ENCODE measurements around the gene DHRS1. TPM values are rescaled to one million over a fixed set of nuclear protein-coding genes. Genes with fewer than 3 reads are reported as not detected.

The DHRS1 gene
- polyA plus RNA-seq, 2 of the 4 experiments (the other 2 are of a cell fraction) = 15.1 to 17.4 TPM

DNA sequence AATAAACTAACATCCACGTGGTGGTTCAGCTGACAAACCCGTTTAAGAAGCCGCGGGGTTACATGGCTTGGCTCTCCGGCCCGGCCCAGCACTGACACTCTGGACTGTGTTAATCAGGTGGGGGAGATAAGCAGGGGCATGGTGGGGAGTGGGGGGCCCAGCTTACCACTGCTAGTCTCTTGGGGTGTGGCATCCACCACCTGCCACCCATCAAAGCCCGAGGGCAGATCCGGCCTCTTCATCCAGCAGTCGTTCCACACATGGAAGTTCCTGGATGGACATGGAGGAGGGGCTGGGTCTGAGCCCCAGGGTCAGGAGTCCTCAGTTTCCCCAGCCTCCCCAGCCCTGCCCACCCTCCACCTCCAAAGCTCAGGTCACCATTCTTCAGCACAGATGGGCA lies 41.5 kb downstream of the DHRS1 start:
- no peak for ATAC-seq
- POLR2A ChIA-PET = interaction anchor here (0.6 to 1.4 kb wide), 4 partner anchors 11 to 16 kb away, joined by 3 to 7 read pairs (median 4); partner anchors contain the start of genes RABGGTA and TINF2

GRCh38 chr14:24256960-24257359 lies 42.6 kb downstream of the DHRS1 start:
- FAIRE-seq (no peak), ATAC-seq (no peak), DNase-seq (ENCODE audit: low read depth in 1 of 2, low spot score in 1 of 2) (no peak)
- H3K4me1 ChIP-seq = peaks cover 12% of the 10 kb centered on the region
- no peaks in the 10 kb centered on the region for H3K9me3 ChIP-seq
- H3K4me3 ChIP-seq = no peak overlapping the region
- 77% methylated on average over 3 of the region's 4 CpGs for WGBS (ENCODE audit: missing lambda C conversion rate)
- ChIA-PET CTCF (interaction anchor here (0.9 to 10.7 kb wide), 6 partner anchors 10 to 175 kb away, joined by 3 to 76 read pairs (median 4); partner anchors contain the start of gene TINF2), POLR2A (no interaction called here)
- TF ChIP-seq HOXB13 (CRISPR knock-in tag; IDR thresholded peaks at IDR 0.05; ENCODE audit: low read depth) = no peak
- no peak for TF ChIP-seq NPAS2 (CRISPR knock-in tag; IDR thresholded peaks at IDR 0.05; ENCODE audit: borderline replicate concordance)
- TF ChIP-seq TP53 (CRISPR knock-in tag; IDR thresholded peaks at IDR 0.05) = no peak
- TF ChIP-seq POLR2AphosphoS2 (conservative IDR thresholded peaks at IDR 0.05; ENCODE audit: low read length) = no peak
- TF ChIP-seq CBX2 (IDR thresholded peaks at IDR 0.05; ENCODE audit: borderline replicate concordance, low read depth) = no peak
- TF ChIP-seq POLR2A (IDR thresholded peaks at IDR 0.05; ENCODE audit: low read length) = no peak
- TF ChIP-seq, protein P1, sequence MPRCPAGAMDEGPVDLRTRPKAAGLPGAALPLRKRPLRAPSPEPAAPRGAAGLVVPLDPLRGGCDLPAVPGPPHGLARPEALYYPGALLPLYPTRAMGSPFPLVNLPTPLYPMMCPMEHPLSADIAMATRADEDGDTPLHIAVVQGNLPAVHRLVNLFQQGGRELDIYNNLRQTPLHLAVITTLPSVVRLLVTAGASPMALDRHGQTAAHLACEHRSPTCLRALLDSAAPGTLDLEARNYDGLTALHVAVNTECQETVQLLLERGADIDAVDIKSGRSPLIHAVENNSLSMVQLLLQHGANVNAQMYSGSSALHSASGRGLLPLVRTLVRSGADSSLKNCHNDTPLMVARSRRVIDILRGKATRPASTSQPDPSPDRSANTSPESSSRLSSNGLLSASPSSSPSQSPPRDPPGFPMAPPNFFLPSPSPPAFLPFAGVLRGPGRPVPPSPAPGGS (IDR thresholded peaks at IDR 0.05) = no peak
- TF ChIP-seq FOSL2 (IDR thresholded peaks at IDR 0.05) = no peak
- no peak for TF ChIP-seq FOSL2 (CRISPR knock-in tag; IDR thresholded peaks at IDR 0.05)
- no peak overlapping the region for H3K27ac ChIP-seq
- no peak overlapping the region for H3K4me2 ChIP-seq

More for the DNA sequence above, 41.5 kb downstream of the DHRS1 start:
- Histone ChIP-seq H3K27ac (no peak overlapping the region), H3K4me1 (peaks cover 8% of the 10 kb centered on the region), H3K9me3 (no peaks in the 10 kb centered on the region), H3K4me2 (no peak overlapping the region), H3K4me3 (no peak overlapping the region)
- CTCF ChIA-PET = interaction anchor here (0.5 to 10.7 kb wide), 4 partner anchors 11 to 143 kb away, joined by 3 to 76 read pairs (median 3); partner anchors contain the start of gene TINF2
- WGBS (ENCODE audit: missing lambda C conversion rate) = 89% methylated on average over 9 of the region's 9 CpGs
- FAIRE-seq (no peak), DNase-seq (ENCODE audit: low read depth in 1 of 2, low spot score in 1 of 2) (no peak)
- TF ChIP-seq ZFP36 (IDR thresholded peaks at IDR 0.05; ENCODE audit: borderline replicate concordance, partially characterized antibody) (no peak), CHD2 (IDR thresholded peaks at IDR 0.05; ENCODE audit: low read length, partially characterized antibody) (no peak), SMC3 (IDR thresholded peaks at IDR 0.05) (no peak), SREBF2 (IDR thresholded peaks at IDR 0.05) (no peak)
- TF ChIP-seq, protein P2, sequence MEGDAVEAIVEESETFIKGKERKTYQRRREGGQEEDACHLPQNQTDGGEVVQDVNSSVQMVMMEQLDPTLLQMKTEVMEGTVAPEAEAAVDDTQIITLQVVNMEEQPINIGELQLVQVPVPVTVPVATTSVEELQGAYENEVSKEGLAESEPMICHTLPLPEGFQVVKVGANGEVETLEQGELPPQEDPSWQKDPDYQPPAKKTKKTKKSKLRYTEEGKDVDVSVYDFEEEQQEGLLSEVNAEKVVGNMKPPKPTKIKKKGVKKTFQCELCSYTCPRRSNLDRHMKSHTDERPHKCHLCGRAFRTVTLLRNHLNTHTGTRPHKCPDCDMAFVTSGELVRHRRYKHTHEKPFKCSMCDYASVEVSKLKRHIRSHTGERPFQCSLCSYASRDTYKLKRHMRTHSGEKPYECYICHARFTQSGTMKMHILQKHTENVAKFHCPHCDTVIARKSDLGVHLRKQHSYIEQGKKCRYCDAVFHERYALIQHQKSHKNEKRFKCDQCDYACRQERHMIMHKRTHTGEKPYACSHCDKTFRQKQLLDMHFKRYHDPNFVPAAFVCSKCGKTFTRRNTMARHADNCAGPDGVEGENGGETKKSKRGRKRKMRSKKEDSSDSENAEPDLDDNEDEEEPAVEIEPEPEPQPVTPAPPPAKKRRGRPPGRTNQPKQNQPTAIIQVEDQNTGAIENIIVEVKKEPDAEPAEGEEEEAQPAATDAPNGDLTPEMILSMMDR (IDR thresholded peaks at IDR 0.05) = no peak

- H3K4me1 ChIP-seq = peaks cover 13% of the 10 kb centered on the region
- no peaks in the 10 kb centered on the region for H3K9me3 ChIP-seq
- H3K4me3 ChIP-seq = no peak overlapping the region
- WGBS (ENCODE audit: missing lambda C conversion rate) = 92% methylated on average over 12 of the region's 12 CpGs
- CTCF ChIA-PET = interaction anchor here (0.9 to 21.7 kb wide), 7 partner anchors 14 to 176 kb away, joined by 3 to 601 read pairs (median 4); partner anchors contain the start of genes CIDEB, DHRS1, LTB4R and LTB4R2
- no peak for ATAC-seq
- POLR2A ChIA-PET = interaction anchor here (1.0 kb wide), 1 partner anchor 15 kb away, joined by 3 read pairs; no protein-coding TSS in a partner anchor
- H3K27ac ChIP-seq = no peak overlapping the region
- no peak for FAIRE-seq
- DNase-seq (ENCODE audit: low read depth in 1 of 2, low spot score in 1 of 2) = no peak
- no peak overlapping the region for H3K4me2 ChIP-seq
- TF ChIP-seq FOSL2 (IDR thresholded peaks at IDR 0.05) (no peak), FOSL2 (CRISPR knock-in tag; IDR thresholded peaks at IDR 0.05) (no peak), HEYL (CRISPR knock-in tag; IDR thresholded peaks at IDR 0.05) (no peak), RCOR1 (IDR thresholded peaks at IDR 0.05; ENCODE audit: low read depth, low read length) (no peak), HOXB5 (CRISPR knock-in tag; IDR thresholded peaks at IDR 0.05) (no peak), HOXA7 (CRISPR knock-in tag; IDR thresholded peaks at IDR 0.05) (no peak), CHD4 (IDR thresholded peaks at IDR 0.05; ENCODE audit: borderline replicate concordance) (no peak), ZSCAN20 (CRISPR knock-in tag; IDR thresholded peaks at IDR 0.05) (no peak), MAFK (IDR thresholded peaks at IDR 0.05; ENCODE audit: partially characterized antibody) (no peak), JUN (IDR thresholded peaks at IDR 0.05) (no peak), MAZ (IDR thresholded peaks at IDR 0.05; ENCODE audit: borderline replicate concordance, low read depth, low read length) (no peak), EHF (CRISPR knock-in tag; IDR thresholded peaks at IDR 0.05) (no peak), CBX8 (IDR thresholded peaks at IDR 0.05) (no peak), ZFP36 (IDR thresholded peaks at IDR 0.05; ENCODE audit: borderline replicate concordance, partially characterized antibody) (no peak), HOXB13 (CRISPR knock-in tag; IDR thresholded peaks at IDR 0.05; ENCODE audit: low read depth) (no peak), SREBF2 (IDR thresholded peaks at IDR 0.05) (no peak), KDM1A (IDR thresholded peaks at IDR 0.05; ENCODE audit: low read depth) (no peak)
- TF ChIP-seq, protein P3, sequence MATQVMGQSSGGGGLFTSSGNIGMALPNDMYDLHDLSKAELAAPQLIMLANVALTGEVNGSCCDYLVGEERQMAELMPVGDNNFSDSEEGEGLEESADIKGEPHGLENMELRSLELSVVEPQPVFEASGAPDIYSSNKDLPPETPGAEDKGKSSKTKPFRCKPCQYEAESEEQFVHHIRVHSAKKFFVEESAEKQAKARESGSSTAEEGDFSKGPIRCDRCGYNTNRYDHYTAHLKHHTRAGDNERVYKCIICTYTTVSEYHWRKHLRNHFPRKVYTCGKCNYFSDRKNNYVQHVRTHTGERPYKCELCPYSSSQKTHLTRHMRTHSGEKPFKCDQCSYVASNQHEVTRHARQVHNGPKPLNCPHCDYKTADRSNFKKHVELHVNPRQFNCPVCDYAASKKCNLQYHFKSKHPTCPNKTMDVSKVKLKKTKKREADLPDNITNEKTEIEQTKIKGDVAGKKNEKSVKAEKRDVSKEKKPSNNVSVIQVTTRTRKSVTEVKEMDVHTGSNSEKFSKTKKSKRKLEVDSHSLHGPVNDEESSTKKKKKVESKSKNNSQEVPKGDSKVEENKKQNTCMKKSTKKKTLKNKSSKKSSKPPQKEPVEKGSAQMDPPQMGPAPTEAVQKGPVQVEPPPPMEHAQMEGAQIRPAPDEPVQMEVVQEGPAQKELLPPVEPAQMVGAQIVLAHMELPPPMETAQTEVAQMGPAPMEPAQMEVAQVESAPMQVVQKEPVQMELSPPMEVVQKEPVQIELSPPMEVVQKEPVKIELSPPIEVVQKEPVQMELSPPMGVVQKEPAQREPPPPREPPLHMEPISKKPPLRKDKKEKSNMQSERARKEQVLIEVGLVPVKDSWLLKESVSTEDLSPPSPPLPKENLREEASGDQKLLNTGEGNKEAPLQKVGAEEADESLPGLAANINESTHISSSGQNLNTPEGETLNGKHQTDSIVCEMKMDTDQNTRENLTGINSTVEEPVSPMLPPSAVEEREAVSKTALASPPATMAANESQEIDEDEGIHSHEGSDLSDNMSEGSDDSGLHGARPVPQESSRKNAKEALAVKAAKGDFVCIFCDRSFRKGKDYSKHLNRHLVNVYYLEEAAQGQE (IDR thresholded peaks at IDR 0.05) = no peak
Observed at GRCh38 chr14:24255931-24256711, 43.5 kb downstream of the DHRS1 start.

Data from A549 (cell line).